B cell (primary cell): ENCODE measurements around the gene NRL.

Experiments
- EZH2 ChIP-seq: IDR thresholded peaks from 2 replicates; pipeline ENCODE4 v1.6.1; 2012; ENCODE audit warnings: borderline replicate concordance, low read depth, mild to moderate bottlenecking, moderate library complexity, low read length; ENCODE audit not compliant: insufficient read depth, poor library complexity, severe bottlenecking
- TF ChIP-seq, protein P1 (sequence below): fragments of 200-600 bp; IDR thresholded peaks from one replicate; pipeline ENCODE4 v1.8.0; 2022; ENCODE audit warnings: antibody characterized with exemption, mild to moderate bottlenecking

DNA sequence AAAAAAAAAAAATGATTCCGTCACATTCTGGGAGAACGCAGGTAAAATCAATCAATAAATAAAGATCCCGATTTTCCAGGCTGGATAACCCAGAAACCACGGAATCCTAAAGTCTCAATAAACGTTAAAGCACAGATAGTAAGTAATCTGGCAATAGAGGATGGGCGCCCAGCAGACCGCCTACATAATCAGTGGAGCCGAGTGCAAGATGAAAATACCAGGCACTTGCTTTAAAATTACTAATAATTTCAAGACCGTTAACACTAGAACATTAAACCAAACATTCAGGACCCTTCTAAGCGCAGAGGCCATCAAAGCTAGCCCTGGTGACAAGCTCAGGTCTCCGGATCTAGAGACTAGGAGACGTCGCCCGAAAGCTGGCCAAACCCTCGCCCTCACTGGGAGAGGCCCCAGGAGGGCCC is 1.4 kb downstream of the NRL start:
- TF ChIP-seq, protein P1, sequence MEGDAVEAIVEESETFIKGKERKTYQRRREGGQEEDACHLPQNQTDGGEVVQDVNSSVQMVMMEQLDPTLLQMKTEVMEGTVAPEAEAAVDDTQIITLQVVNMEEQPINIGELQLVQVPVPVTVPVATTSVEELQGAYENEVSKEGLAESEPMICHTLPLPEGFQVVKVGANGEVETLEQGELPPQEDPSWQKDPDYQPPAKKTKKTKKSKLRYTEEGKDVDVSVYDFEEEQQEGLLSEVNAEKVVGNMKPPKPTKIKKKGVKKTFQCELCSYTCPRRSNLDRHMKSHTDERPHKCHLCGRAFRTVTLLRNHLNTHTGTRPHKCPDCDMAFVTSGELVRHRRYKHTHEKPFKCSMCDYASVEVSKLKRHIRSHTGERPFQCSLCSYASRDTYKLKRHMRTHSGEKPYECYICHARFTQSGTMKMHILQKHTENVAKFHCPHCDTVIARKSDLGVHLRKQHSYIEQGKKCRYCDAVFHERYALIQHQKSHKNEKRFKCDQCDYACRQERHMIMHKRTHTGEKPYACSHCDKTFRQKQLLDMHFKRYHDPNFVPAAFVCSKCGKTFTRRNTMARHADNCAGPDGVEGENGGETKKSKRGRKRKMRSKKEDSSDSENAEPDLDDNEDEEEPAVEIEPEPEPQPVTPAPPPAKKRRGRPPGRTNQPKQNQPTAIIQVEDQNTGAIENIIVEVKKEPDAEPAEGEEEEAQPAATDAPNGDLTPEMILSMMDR = no peak
- TF ChIP-seq EZH2 = no peak
